HFFc6 (cell line): Measurements from ENCODE around the gene DLX3. TPM values are rescaled to one million over a fixed set of nuclear protein-coding genes. Genes with fewer than 3 reads are reported as not detected.

Experiments used
- DNase-seq: peaks from one replicate; pipeline ENCODE4 v3.0.0-alpha.2; 2018
- H3K27ac Mint-ChIP-seq: 2 replicates; pipeline ENCODE4 v1.8.0; 2020; ENCODE audit warnings: mild to moderate bottlenecking, mixed read lengths
- H3K27me3 Mint-ChIP-seq: 2 replicates; pipeline ENCODE4 v1.8.0; 2021; ENCODE audit warnings: mild to moderate bottlenecking, moderate library complexity, mixed read lengths; ENCODE audit not compliant: insufficient read depth
- H3K36me3 Mint-ChIP-seq: 2 replicates; pipeline ENCODE4 v1.8.0; 2021; ENCODE audit warnings: low read depth, mixed read lengths
- H3K4me1 Mint-ChIP-seq: 2 replicates; pipeline ENCODE4 v1.8.0; 2020; ENCODE audit warnings: low read depth, mixed read lengths
- H3K4me3 Mint-ChIP-seq: 2 replicates; pipeline ENCODE4 v1.8.0; 2020; ENCODE audit warnings: mild to moderate bottlenecking, moderate library complexity, mixed read lengths
- H3K9me3 Mint-ChIP-seq: 2 replicates; pipeline ENCODE4 v1.8.0; 2020; ENCODE audit warnings: mild to moderate bottlenecking, mixed read lengths
- total RNA-seq, 6 experiments: library from RNA; stranded (reverse); fragmentation: NEBNext Ultra II Directional; extraction: Animal tissue kit (Norgen Biotek cat#: 25700); gene quantifications; 2 replicates in 1 of 6; 3 replicates in 5 of 6; pipeline ENCODE4 v1.2.3, GENCODE V29; 2021
- TF ChIP-seq, protein P1 (sequence below): fragments of 200-600 bp; sonication (generic); IDR thresholded peaks from 2 replicates; pipeline ENCODE4 v1.5.0; 2021; ENCODE audit warnings: antibody characterized with exemption, mild to moderate bottlenecking

The DLX3 gene
- total RNA-seq, 6 experiments from 2014 or later: not detected

DNA sequence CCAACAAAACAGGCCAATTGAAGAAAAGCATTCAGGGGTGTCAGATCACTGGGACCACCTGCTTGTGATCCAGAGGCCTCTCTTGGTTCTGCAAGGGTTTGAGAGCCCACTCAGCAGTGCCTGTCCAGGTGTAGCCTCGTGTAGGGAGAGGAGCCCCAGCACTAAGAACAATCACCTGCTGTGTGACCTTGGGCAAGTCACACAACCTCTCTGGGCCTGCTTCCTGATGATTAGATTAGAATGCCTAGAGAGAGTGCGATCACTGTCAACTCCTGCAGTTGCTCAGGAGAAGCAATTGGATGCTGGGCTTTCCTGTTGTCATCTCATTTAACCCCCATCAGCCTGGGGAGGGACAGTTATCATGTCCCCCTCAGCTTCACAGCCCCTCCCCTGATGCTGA is 10.2 kb downstream of the DLX3 start:
- DNase-seq: no peak
- TF ChIP-seq, protein P1, sequence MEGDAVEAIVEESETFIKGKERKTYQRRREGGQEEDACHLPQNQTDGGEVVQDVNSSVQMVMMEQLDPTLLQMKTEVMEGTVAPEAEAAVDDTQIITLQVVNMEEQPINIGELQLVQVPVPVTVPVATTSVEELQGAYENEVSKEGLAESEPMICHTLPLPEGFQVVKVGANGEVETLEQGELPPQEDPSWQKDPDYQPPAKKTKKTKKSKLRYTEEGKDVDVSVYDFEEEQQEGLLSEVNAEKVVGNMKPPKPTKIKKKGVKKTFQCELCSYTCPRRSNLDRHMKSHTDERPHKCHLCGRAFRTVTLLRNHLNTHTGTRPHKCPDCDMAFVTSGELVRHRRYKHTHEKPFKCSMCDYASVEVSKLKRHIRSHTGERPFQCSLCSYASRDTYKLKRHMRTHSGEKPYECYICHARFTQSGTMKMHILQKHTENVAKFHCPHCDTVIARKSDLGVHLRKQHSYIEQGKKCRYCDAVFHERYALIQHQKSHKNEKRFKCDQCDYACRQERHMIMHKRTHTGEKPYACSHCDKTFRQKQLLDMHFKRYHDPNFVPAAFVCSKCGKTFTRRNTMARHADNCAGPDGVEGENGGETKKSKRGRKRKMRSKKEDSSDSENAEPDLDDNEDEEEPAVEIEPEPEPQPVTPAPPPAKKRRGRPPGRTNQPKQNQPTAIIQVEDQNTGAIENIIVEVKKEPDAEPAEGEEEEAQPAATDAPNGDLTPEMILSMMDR: no peak
- Mint-ChIP-seq H3K27ac (no peak overlapping the region), H3K36me3 (no peaks in the 10 kb centered on the region), H3K27me3 (peaks cover 69% of the 10 kb centered on the region), H3K4me3 (no peak overlapping the region), H3K9me3 (no peaks in the 10 kb centered on the region), H3K4me1 (peaks cover 8% of the 10 kb centered on the region; the same call in 1 of the 2 replicates)

DNA sequence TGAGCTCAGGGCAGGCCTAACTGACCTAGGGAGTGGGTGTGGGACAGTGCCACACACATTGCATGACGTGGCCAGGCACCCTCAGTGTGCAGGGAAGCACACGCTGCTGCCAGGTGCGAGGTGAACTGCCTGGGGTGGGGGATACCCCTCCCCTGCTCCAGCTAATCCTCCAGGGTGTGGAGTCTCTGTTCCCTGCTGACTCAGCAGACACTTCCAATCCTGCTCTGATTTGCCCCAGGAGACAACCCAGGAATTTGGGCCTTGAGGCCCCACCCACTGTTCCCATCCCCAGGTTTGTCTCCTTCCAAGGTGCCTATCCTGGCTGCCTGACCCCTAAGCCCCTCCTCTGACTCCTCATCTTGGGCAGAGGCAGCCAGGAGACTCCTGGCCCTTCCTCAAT is 10.7 kb downstream of the DLX3 start:
- Mint-ChIP-seq H3K4me1 (peaks cover 8% of the 10 kb centered on the region; the same call in 1 of the 2 replicates), H3K4me3 (no peak overlapping the region), H3K27me3 (peaks cover 65% of the 10 kb centered on the region), H3K27ac (no peak overlapping the region; the same call in 1 of the 2 replicates), H3K36me3 (no peaks in the 10 kb centered on the region), H3K9me3 (no peaks in the 10 kb centered on the region)
- TF ChIP-seq, protein P1: no peak
- no peak for DNase-seq

DNA sequence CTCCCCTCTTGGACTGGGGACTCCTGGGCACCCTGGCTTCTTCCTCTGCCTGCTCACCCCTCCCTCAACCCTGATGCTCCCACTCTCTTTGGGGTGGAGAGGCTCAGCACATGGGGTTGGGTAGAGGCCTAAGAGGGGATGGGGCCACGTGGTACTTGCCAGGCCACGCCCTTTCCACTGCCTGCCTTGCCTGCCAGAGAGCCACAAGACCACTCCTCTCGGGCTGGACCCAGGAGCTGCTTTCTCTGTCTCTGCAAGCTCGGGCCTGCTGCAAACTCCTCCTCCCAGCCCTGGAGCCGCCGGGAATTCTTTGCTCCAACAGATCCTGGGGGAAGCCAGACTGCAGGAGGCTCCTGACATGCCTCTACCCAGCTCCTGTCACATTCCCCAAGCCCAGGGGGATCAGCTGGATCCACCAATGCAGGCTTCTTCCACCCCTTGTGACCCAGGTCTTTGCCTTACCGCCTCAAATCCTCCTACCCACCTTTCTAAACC is 14.3 kb downstream of the DLX3 start:
- H3K27ac Mint-ChIP-seq: no peak overlapping the region
- H3K27me3 Mint-ChIP-seq: peaks cover 50% of the 10 kb centered on the region
- peaks cover 19% of the 10 kb centered on the region for H3K4me1 Mint-ChIP-seq
- TF ChIP-seq, protein P1: no peak
- no peak for DNase-seq
- H3K9me3 Mint-ChIP-seq: no peaks in the 10 kb centered on the region
- H3K36me3 Mint-ChIP-seq: no peaks in the 10 kb centered on the region
- H3K4me3 Mint-ChIP-seq: no peak overlapping the region

DNA sequence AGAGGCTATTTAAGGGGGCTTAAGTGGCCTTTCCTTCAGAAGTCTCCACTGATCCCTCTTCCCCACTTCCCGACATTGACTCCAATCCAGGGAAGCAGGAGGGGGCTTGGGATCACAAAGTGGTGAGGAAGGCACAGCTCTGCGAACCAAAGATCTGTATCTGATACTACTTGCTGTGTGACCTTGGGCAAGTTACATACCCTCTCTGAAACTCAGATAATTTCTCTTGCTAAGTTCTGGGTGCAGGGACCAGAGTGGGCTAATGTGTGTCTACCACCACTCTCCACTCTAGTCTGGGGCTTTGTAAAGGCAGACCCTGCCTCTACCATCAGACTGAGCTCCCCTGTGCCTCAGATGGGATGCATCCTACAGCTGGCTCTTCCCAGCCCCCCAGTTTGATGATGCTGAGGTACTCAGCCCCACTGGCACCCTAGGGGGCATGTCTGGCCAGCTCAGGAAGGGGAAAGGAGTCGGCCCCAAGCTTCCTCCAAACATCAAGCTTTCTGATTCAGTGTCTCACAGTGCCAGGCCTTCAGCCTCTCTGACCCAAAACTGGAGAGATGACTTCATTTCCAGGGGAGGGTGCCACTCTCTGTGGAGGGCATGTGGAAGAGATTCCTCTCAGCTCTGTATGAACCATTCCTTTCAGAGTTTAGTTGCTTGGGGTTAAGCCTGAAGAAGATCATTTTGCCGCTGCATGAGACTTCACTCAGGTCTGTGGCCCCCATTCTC is 15.1 kb downstream of the DLX3 start:
- Mint-ChIP-seq H3K4me3 (no peak overlapping the region), H3K27me3 (peaks cover 51% of the 10 kb centered on the region)

DNA sequence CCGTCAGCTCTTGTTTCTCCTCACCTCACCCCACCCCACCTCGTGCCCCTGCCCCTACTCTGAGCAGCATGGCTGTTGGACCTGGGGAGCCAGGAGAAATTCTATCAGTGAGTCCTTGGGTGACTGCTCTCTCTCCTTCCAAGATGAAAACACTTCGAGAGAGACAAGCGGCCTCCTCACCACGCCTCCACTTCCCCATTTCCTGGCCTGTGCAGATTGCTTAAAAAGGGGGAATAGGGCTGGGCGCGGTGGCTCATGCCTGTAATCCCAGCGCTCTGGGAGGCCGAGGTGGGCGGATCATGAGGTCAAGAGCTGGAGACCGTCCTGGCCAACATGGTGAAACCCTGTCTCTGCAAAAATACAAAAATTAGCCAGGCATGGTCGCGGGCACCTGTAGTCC is 16.5 kb downstream of the DLX3 start:
- Mint-ChIP-seq H3K9me3 (no peaks in the 10 kb centered on the region), H3K36me3 (no peaks in the 10 kb centered on the region), H3K27me3 (peaks cover 57% of the 10 kb centered on the region), H3K27ac (no peak overlapping the region), H3K4me3 (no peak overlapping the region), H3K4me1 (peaks cover 19% of the 10 kb centered on the region)
- no peak for DNase-seq
- TF ChIP-seq, protein P1: no peak

More for the DNA sequence above, 15.1 kb downstream of the DLX3 start:
- TF ChIP-seq, protein P1: no peak
- Mint-ChIP-seq H3K4me1 (peaks cover 19% of the 10 kb centered on the region), H3K9me3 (no peaks in the 10 kb centered on the region), H3K27ac (no peak overlapping the region), H3K36me3 (no peaks in the 10 kb centered on the region)
- DNase-seq: no peak
